Muscle layer of colon (tissue), 2 donors: ENCODE results near the gene TUBG1.
"Not testable (repeated sequence)": the region's sequence is repeated elsewhere in the genome, so short reads cannot be mapped to it uniquely, and the experiment has no call there.

Experiments
- H3K27ac ChIP-seq: one replicate; pipeline ENCODE4 v1.7.0; 2013; ENCODE audit warnings: low read depth, mild to moderate bottlenecking, low read length, moderate library complexity
- H3K27me3 ChIP-seq, 2 donors: one replicate each; pipeline ENCODE4 v1.7.0; 2013; ENCODE audit warnings: low read length in 2 of 2, mild to moderate bottlenecking in 2 of 2; ENCODE audit not compliant: insufficient read depth in 2 of 2, control insufficient read depth in 1 of 2
- H3K36me3 ChIP-seq: one replicate; pipeline ENCODE4 v1.7.0; 2013; ENCODE audit warnings: mild to moderate bottlenecking, low read length; ENCODE audit not compliant: insufficient read depth
- H3K4me1 ChIP-seq: one replicate; pipeline ENCODE4 v1.7.0; 2013; ENCODE audit warnings: mild to moderate bottlenecking, low read length; ENCODE audit not compliant: insufficient read depth
- H3K4me3 ChIP-seq, 2 donors: one replicate each; pipeline ENCODE4 v1.7.0; 2013; ENCODE audit warnings: low read length in 2 of 2, low read depth in 1 of 2, mild to moderate bottlenecking in 1 of 2, moderate library complexity in 1 of 2
- H3K9ac ChIP-seq: one replicate; pipeline ENCODE4 v1.7.0; 2013; ENCODE audit warnings: low read length
- H3K9me3 ChIP-seq: one replicate; pipeline ENCODE4 v1.7.0; 2013; ENCODE audit warnings: mild to moderate bottlenecking, low read length
- donor health status: abdominal sarcoma.
- donor health status: Adenocarcinoma of cecum.

TUBG1 gene

DNA sequence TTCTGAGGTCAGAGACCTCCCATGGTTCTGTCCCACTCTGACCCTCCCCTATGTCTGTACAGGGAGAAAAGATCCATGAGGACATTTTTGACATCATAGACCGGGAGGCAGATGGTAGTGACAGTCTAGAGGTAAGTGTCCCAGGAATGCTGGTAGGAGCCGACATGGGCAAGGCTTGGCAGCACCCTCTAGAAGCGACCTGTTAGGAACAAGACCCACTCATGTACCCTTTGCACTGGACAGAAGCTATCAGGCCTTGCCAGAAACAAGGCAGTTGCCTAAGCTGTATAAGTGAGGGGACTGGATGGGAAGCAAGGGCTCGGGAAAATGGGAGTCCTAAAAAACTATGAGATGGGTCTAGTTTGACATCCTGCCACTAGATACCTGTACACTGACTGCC is 2.5 kb downstream of the TUBG1 start:
- Histone ChIP-seq H3K27me3 (no peaks in the 10 kb centered on the region), H3K4me3 (no peak overlapping the region), H3K4me1 (peaks cover 16% of the 10 kb centered on the region), H3K27ac (no peak overlapping the region), H3K36me3 (peaks cover 33% of the 10 kb centered on the region), H3K9me3 (no peaks in the 10 kb centered on the region), H3K9ac (no peak overlapping the region)

GRCh38 chr17:42613699-42614295 is 4.3 kb downstream of the TUBG1 start:
- Histone ChIP-seq H3K9me3 (no peaks in the 10 kb centered on the region), H3K36me3 (peaks cover 33% of the 10 kb centered on the region), H3K4me1 (peaks cover 16% of the 10 kb centered on the region), H3K4me3 (no peak overlapping the region), H3K9ac (no peak overlapping the region), H3K27ac (no peak overlapping the region), H3K27me3 (no peaks in the 10 kb centered on the region)

DNA sequence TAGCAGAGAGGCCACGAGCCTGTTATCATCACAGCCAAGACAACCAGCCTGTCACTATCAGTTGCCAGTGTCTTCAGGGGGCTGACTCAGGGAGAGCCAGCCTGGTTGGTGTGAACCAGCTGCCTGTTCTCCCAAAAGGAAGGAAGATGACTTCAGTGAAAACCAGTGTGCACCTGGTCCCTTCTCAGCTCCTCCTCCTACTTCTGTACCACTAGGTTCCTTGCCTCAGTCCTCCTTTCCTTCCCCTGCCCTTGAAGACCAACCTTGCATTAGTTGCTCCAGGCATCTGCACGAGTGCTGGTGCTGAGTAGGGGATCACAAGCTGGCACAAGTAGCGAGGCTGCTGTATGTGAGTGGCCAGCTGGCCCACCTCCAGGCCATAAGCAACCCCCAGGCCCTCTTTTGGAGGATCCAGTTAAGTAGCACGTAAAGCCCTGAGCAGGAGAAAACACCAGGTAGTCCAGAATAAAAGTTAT is 8.5 kb downstream of the TUBG1 start:
- Histone ChIP-seq H3K9ac (no peak overlapping the region), H3K4me1 (peaks cover 12% of the 10 kb centered on the region), H3K4me3 (no peak overlapping the region), H3K27me3 (no peaks in the 10 kb centered on the region), H3K36me3 (peaks cover 24% of the 10 kb centered on the region), H3K9me3 (no peaks in the 10 kb centered on the region), H3K27ac (no peak overlapping the region)

DNA sequence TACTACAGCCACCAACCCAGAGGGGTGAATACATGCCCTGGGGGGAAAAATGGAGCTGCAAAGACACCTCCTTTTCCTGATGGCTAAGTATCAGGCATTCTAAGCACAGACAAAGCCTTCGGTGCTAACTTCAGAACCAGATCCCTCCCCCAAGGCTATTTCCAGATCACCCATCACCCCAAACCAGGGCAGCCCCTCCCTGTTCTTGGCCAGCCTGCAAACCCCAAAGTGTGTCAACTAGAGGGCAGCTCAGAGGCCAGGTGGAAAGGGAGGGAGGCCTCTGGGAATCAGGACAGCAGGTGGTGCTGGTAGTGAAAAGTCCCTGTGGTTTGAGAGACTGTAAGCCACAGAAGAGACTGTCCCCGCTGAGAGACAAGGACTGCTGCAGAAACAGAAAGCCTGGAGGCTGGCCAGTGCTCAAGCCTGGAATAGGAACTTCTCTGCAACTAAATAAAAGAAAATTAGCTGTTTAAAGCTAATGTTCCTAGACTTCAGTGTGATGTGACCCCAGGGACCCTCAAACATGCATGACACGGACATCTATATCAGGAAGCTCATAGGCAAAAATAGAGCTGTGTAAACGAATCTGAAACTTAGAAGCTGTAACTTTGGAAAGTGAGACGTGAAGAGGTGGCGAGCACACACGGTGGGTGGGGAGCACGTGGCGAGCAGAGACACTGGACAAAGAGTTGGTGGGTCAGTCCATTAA is 9.1 kb downstream of the TUBG1 start:
- Histone ChIP-seq H3K27me3 (no peaks in the 10 kb centered on the region), H3K36me3 (peaks cover 20% of the 10 kb centered on the region), H3K27ac (no peak overlapping the region), H3K4me1 (peaks cover 12% of the 10 kb centered on the region), H3K9me3 (no peaks in the 10 kb centered on the region), H3K4me3 (no peak overlapping the region), H3K9ac (no peak overlapping the region)

GRCh38 chr17:42621987-42622386 is 12.5 kb downstream of the TUBG1 start:
- not testable (repeated sequence) for H3K27me3 ChIP-seq, H3K9ac ChIP-seq, H3K9me3 ChIP-seq, H3K4me3 ChIP-seq, H3K27ac ChIP-seq, H3K36me3 ChIP-seq
- peaks cover 12% of the 10 kb centered on the region for H3K4me1 ChIP-seq

- Histone ChIP-seq H3K9me3 (no peaks in the 10 kb centered on the region), H3K4me3 (no peak overlapping the region), H3K36me3 (no peaks in the 10 kb centered on the region), H3K4me1 (peaks cover 5% of the 10 kb centered on the region), H3K27me3 (no peaks in the 10 kb centered on the region), H3K9ac (no peak overlapping the region), H3K27ac (no peak overlapping the region)
Observed at GRCh38 chr17:42623271-42623670, 13.8 kb downstream of the TUBG1 start.

GRCh38 chr17:42623732-42624596 is 14.5 kb downstream of the TUBG1 start:
- Histone ChIP-seq H3K27ac (no peak overlapping the region), H3K9me3 (no peaks in the 10 kb centered on the region), H3K4me1 (no peaks in the 10 kb centered on the region), H3K4me3 (no peak overlapping the region), H3K9ac (no peak overlapping the region), H3K27me3 (no peaks in the 10 kb centered on the region), H3K36me3 (no peaks in the 10 kb centered on the region)

- not testable (repeated sequence) for H3K9ac ChIP-seq, H3K4me1 ChIP-seq, H3K27me3 ChIP-seq, H3K36me3 ChIP-seq, H3K27ac ChIP-seq, H3K4me3 ChIP-seq, H3K9me3 ChIP-seq
Observed at GRCh38 chr17:42627032-42627764, 17.7 kb downstream of the TUBG1 start.

DNA sequence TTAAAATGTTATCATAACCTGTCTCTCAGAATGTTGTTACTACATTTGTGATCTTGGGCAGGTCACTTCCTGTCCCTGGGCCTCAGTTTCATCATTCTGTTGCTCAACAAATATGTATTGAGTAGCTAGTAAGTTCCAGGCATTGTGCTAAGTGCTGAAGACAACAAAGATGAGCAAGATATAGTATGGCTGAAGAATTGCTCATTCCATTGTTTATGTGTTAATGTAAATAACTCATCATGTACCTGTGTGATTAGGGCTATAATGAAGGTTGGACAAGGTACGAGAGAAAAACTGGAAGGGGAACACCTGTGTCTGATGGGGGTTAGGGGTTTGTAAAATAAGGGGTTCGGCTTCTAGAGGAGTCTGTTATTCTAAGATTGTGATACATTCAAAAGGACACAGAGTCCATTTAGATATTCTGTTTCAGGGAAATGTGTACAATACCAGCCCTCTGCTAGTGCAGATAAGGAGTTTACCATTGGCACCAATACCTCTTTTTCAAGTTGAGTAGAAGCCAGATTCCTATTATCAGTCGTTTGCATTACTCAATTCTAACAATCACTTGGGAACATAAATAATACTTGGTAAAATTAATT is 20.0 kb downstream of the TUBG1 start:
- no peaks in the 10 kb centered on the region for H3K9me3 ChIP-seq
- no peak overlapping the region for H3K9ac ChIP-seq
- H3K27ac ChIP-seq = no peak overlapping the region
- no peaks in the 10 kb centered on the region for H3K4me1 ChIP-seq
- no peaks in the 10 kb centered on the region for H3K36me3 ChIP-seq
- no peak overlapping the region for H3K4me3 ChIP-seq
- no peaks in the 10 kb centered on the region for H3K27me3 ChIP-seq

- no peaks in the 10 kb centered on the region for H3K9me3 ChIP-seq
- no peak overlapping the region for H3K27ac ChIP-seq
- H3K4me3 ChIP-seq = no peak overlapping the region
- no peaks in the 10 kb centered on the region for H3K36me3 ChIP-seq
- H3K27me3 ChIP-seq = no peaks in the 10 kb centered on the region
- H3K4me1 ChIP-seq = no peaks in the 10 kb centered on the region
- no peak overlapping the region for H3K9ac ChIP-seq
Observed at GRCh38 chr17:42632949-42633444, 23.5 kb downstream of the TUBG1 start.
